H9 (cell line): ENCODE results near the gene ZNF415. TPM values are rescaled to one million over a fixed set of nuclear protein-coding genes. Genes with fewer than 3 reads are reported as not detected.

Source experiments
- DNase-seq: peaks from one replicate; pipeline ENCODE4 v3.0.0-alpha.2; 2017
- H2AFZ ChIP-seq: one replicate; pipeline ENCODE4 v1.6.1; 2013; ENCODE audit warnings: mild to moderate bottlenecking, low read length, control low read depth, moderate library complexity
- H2AK5ac ChIP-seq: 2 replicates; pipeline ENCODE4 v1.6.1; 2013; ENCODE audit warnings: low read length, control low read depth, mixed read lengths; ENCODE audit not compliant: insufficient read length
- H2BK120ac ChIP-seq: one replicate; pipeline ENCODE4 v1.6.1; 2013; ENCODE audit warnings: low read depth, mild to moderate bottlenecking, low read length, control low read depth, inconsistent platforms; ENCODE audit not compliant: poor library complexity, severe bottlenecking
- H2BK12ac ChIP-seq: 2 replicates; pipeline ENCODE4 v1.6.1; 2013; ENCODE audit warnings: low read length, control low read depth, mixed read lengths, low read depth; ENCODE audit not compliant: insufficient read length
- H2BK15ac ChIP-seq: 2 replicates; pipeline ENCODE4 v1.6.1; 2013; ENCODE audit warnings: low read depth, low read length, control low read depth
- H2BK20ac ChIP-seq: one replicate; pipeline ENCODE4 v1.6.1; 2013; ENCODE audit warnings: low read depth, mild to moderate bottlenecking, low read length, control low read depth, inconsistent platforms; ENCODE audit not compliant: poor library complexity, severe bottlenecking
- H2BK5ac ChIP-seq: 2 replicates; pipeline ENCODE4 v1.6.1; 2013; ENCODE audit warnings: low read length, control low read depth, mixed read lengths; ENCODE audit not compliant: insufficient read length
- H3K14ac ChIP-seq: 2 replicates; pipeline ENCODE4 v1.6.1; 2013; ENCODE audit warnings: low read length, control low read depth; ENCODE audit not compliant: insufficient read depth
- H3K18ac ChIP-seq: 2 replicates; pipeline ENCODE4 v1.6.1; 2013; ENCODE audit warnings: low read depth, mild to moderate bottlenecking, mixed read lengths, low read length, control low read depth; ENCODE audit not compliant: insufficient read length
- H3K23ac ChIP-seq: 2 replicates; pipeline ENCODE4 v1.6.1; 2013; ENCODE audit warnings: low read length, control low read depth, mixed read lengths, low read depth; ENCODE audit not compliant: insufficient read length
- H3K23me2 ChIP-seq: 2 replicates; pipeline ENCODE4 v1.6.1; 2013; ENCODE audit warnings: low read depth, mild to moderate bottlenecking, mixed read lengths, low read length, control low read depth; ENCODE audit not compliant: insufficient read length, poor library complexity, severe bottlenecking
- H3K27ac ChIP-seq: 2 replicates; pipeline ENCODE4 v1.5.1; 2013; ENCODE audit warnings: low read length, control low read depth, mixed read lengths, low read depth; ENCODE audit not compliant: insufficient read length
- H3K27me3 ChIP-seq: 2 replicates; pipeline ENCODE4 v1.6.1; 2013; ENCODE audit warnings: low read length, control low read depth, inconsistent platforms; ENCODE audit not compliant: insufficient read depth
- H3K4ac ChIP-seq: 2 replicates; pipeline ENCODE4 v1.6.1; 2013; ENCODE audit warnings: low read depth, mild to moderate bottlenecking, control low read depth, inconsistent platforms, low read length, moderate library complexity
- H3K4me1 ChIP-seq: 2 replicates; pipeline ENCODE4 v1.6.1; 2013; ENCODE audit warnings: low read length, control low read depth, inconsistent platforms; ENCODE audit not compliant: insufficient read depth
- H3K4me2 ChIP-seq: 2 replicates; pipeline ENCODE4 v1.6.1; 2013; ENCODE audit warnings: low read length, control low read depth, mixed read lengths; ENCODE audit not compliant: insufficient read length, insufficient read depth
- H3K56ac ChIP-seq: 2 replicates; pipeline ENCODE4 v1.6.1; 2013; ENCODE audit warnings: low read depth, mild to moderate bottlenecking, mixed read lengths, low read length, control low read depth; ENCODE audit not compliant: insufficient read length
- H3K79me1 ChIP-seq: 2 replicates; pipeline ENCODE4 v1.6.1; 2013; ENCODE audit warnings: low read depth, mild to moderate bottlenecking, moderate library complexity, low read length, control low read depth, inconsistent platforms; ENCODE audit not compliant: insufficient read depth, poor library complexity, severe bottlenecking
- H3K79me2 ChIP-seq: 2 replicates; pipeline ENCODE4 v1.6.1; 2013; ENCODE audit warnings: low read length, control low read depth, inconsistent platforms; ENCODE audit not compliant: insufficient read depth
- H3K9ac ChIP-seq: 2 replicates; pipeline ENCODE4 v1.6.1; 2013; ENCODE audit warnings: low read length, control low read depth, mixed read lengths; ENCODE audit not compliant: insufficient read length; ENCODE audit errors: extremely low read depth
- H3K9me3 ChIP-seq: one replicate; pipeline ENCODE4 v1.6.1; 2013; ENCODE audit warnings: low read depth, low read length, inconsistent platforms; ENCODE audit not compliant: control insufficient read depth
- H3T11ph ChIP-seq: one replicate; pipeline ENCODE4 v1.6.1; 2013; ENCODE audit warnings: mild to moderate bottlenecking, low read length, control low read depth, inconsistent platforms
- H4K20me1 ChIP-seq: one replicate; pipeline ENCODE4 v1.6.1; 2013; ENCODE audit not compliant: control insufficient read depth, insufficient read length, insufficient read depth
- H4K5ac ChIP-seq: 2 replicates; pipeline ENCODE4 v1.6.1; 2013; ENCODE audit warnings: low read depth, mild to moderate bottlenecking, mixed read lengths, low read length, control low read depth; ENCODE audit not compliant: insufficient read length
- H4K8ac ChIP-seq: replicated peaks from 2 replicates; pipeline ENCODE4 v1.6.1; 2013; ENCODE audit warnings: low read length, control low read depth, mixed read lengths, low read depth; ENCODE audit not compliant: insufficient read length
- H4K91ac ChIP-seq: 2 replicates; pipeline ENCODE4 v1.6.1; 2013; ENCODE audit warnings: low read depth, mild to moderate bottlenecking, moderate library complexity, mixed read lengths, low read length, control low read depth; ENCODE audit not compliant: insufficient read length
- H3K27ac Mint-ChIP-seq, 3 experiments: 2 replicates in 2 of 3; 3 replicates in 1 of 3; pipeline ENCODE4 v1.8.0; 2020 to 2021; ENCODE audit warnings: mixed read lengths in 3 of 3, mild to moderate bottlenecking in 1 of 3, moderate library complexity in 1 of 3
- H3K27me3 Mint-ChIP-seq: 2 replicates; pipeline ENCODE4 v1.8.0; 2021; ENCODE audit warnings: low read depth, mild to moderate bottlenecking, moderate library complexity, mixed read lengths
- H3K36me3 Mint-ChIP-seq, 3 experiments: 2 replicates in 2 of 3; 3 replicates in 1 of 3; pipeline ENCODE4 v1.8.0; 2020 to 2021; ENCODE audit warnings: low read depth in 3 of 3, mixed read lengths in 3 of 3; ENCODE audit not compliant: insufficient read depth in 1 of 3
- H3K4me1 Mint-ChIP-seq, 2 experiments: 2 replicates each; pipeline ENCODE4 v1.8.0; 2020; ENCODE audit warnings: mixed read lengths in 2 of 2
- H3K4me3 Mint-ChIP-seq, 2 experiments: 2 replicates in 1 of 2; 3 replicates in 1 of 2; pipeline ENCODE4 v1.8.0; 2020 to 2021; ENCODE audit warnings: mild to moderate bottlenecking in 2 of 2, mixed read lengths in 2 of 2, moderate library complexity in 1 of 2
- H3K9me3 Mint-ChIP-seq, 2 experiments: 2 replicates in 1 of 2; 3 replicates in 1 of 2; pipeline ENCODE4 v1.8.0; 2020; ENCODE audit warnings: mild to moderate bottlenecking in 2 of 2, mixed read lengths in 2 of 2, moderate library complexity in 1 of 2
- CTCF ChIP-seq: fragments of 200-600 bp; sonication (generic); conservative IDR thresholded peaks from 3 replicates; pipeline ENCODE4 v1.8.0; 2021; ENCODE audit warnings: antibody characterized with exemption, mild to moderate bottlenecking
- WGBS: extraction: QIAGEN DNeasy Blood & Tissue Kit; methylation state at CpG from one replicate; pipeline ENCODE4 v1.1.7; 2013; ENCODE audit warnings: missing lambda C conversion rate, low lambda C conversion rate, mixed read lengths; ENCODE audit not compliant: insufficient read length; ENCODE audit errors: extremely low coverage; 5-methylcytosine and 5-hydroxymethylcytosine counted together
- total RNA-seq: library from RNA; stranded (reverse); gene quantifications from 2 replicates; pipeline ENCODE4 v1.2.1, GENCODE V29; 2021

The ZNF415 gene
- total RNA-seq, 1 experiment from 2014 or later = 12.3 TPM

GRCh38 chr19:53068199-53068598 lies 64.5 kb downstream of the ZNF415 start:
- Histone ChIP-seq H2AK5ac (no peak overlapping the region), H2AFZ (no peak overlapping the region), H3K23ac (no peak overlapping the region), H3T11ph (no peak overlapping the region), H3K14ac (no peak overlapping the region), H2BK120ac (no peak overlapping the region), H4K91ac (no peak overlapping the region), H3K27me3 (no peaks in the 10 kb centered on the region), H4K20me1 (no peaks in the 10 kb centered on the region), H4K5ac (no peak overlapping the region), H3K9me3 (peaks cover 34% of the 10 kb centered on the region), H3K79me2 (no peaks in the 10 kb centered on the region), H2BK20ac (no peak overlapping the region), H3K4me1 (no peaks in the 10 kb centered on the region), H3K4me2 (no peak overlapping the region), H3K9ac (no peak overlapping the region), H3K4ac (no peak overlapping the region), H2BK15ac (no peak overlapping the region), H3K18ac (no peak overlapping the region), H3K27ac (no peak overlapping the region), H3K23me2 (no peaks in the 10 kb centered on the region), H2BK12ac (no peak overlapping the region), H2BK5ac (no peak overlapping the region), H3K79me1 (no peaks in the 10 kb centered on the region), H3K56ac (no peak overlapping the region), H4K8ac (no peak overlapping the region)
- TF ChIP-seq CTCF = no peak
- DNase-seq = no peak
- peaks cover 55 to 78% (median 74%) of the 10 kb centered on the region in 3 experiments for H3K36me3 Mint-ChIP-seq
- no peak overlapping the region for H3K4me3 Mint-ChIP-seq
- H3K4me1 Mint-ChIP-seq = no peaks in the 10 kb centered on the region
- WGBS = no CpG with 5 or more reads among the region's 4 CpGs
- H3K9me3 Mint-ChIP-seq = peaks cover 59 to 63% of the 10 kb centered on the region in 2 experiments
- H3K27me3 Mint-ChIP-seq = no peaks in the 10 kb centered on the region
- H3K27ac Mint-ChIP-seq = no peak overlapping the region
